GM12891 (cell line): ENCODE measurements around the gene PRC1.

Experiments used
- PAX5 ChIP-seq: IDR thresholded peaks from 2 replicates; pipeline ENCODE4 v1.6.1; 2011; ENCODE audit warnings: low read length, moderate library complexity, mild to moderate bottlenecking; ENCODE audit not compliant: insufficient read depth, severe bottlenecking
- POLR2A ChIP-seq: IDR thresholded peaks from 2 replicates; pipeline ENCODE4 v1.6.1; 2011; ENCODE audit warnings: low read depth, low read length, control low read depth
- POLR2AphosphoS5 ChIP-seq: IDR thresholded peaks from 2 replicates; pipeline ENCODE4 v1.6.1; 2011; ENCODE audit warnings: low read depth, low read length, control low read depth
- POU2F2 ChIP-seq: IDR thresholded peaks from 2 replicates; pipeline ENCODE4 v1.6.1; 2011; ENCODE audit warnings: low read depth, mild to moderate bottlenecking, control low read depth, low read length, moderate library complexity
- SPI1 ChIP-seq: IDR thresholded peaks from 2 replicates; pipeline ENCODE4 v1.6.1; 2011; ENCODE audit warnings: low read depth, low read length, control low read depth
- TAF1 ChIP-seq: IDR thresholded peaks from 2 replicates; pipeline ENCODE4 v1.6.1; 2011; ENCODE audit warnings: low read depth, low read length, control low read depth

DNA sequence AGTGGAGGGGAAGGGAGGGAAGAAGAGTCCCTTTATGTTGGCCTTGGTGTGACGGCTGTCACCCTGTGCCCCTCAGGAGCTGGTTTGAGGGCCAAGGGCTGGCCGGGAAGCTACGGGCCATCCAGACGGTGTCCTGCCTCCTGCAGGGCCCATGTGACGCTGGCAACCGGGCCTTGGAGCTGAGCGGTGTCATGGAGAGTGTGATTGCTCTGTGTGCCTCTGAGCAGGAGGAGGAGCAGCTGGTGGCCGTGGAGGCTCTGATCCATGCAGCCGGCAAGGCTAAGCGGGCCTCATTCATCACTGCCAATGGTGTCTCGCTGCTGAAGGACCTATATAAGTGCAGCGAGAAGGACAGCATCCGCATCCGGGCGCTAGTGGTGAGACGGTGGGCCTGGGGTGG lies 47.8 kb downstream of the PRC1 start:
- TF ChIP-seq POLR2A = no peak
- TF ChIP-seq TAF1 = no peak
- TF ChIP-seq POLR2AphosphoS5 = no peak
- TF ChIP-seq POU2F2 = no peak
- TF ChIP-seq SPI1 = no peak
- TF ChIP-seq PAX5 = no peak
